GM21576 (cell line): ENCODE data around the gene AKR1B15.
"Not testable (repeated sequence)": the region's sequence is repeated elsewhere in the genome, so short reads cannot be mapped to it uniquely, and the experiment has no call there.

Experiments used
- ATAC-seq: cut with Tn5 transposase; IDR thresholded peaks from one replicate; pipeline ENCODE4 v1.9.1; 2021; ENCODE audit warnings: mild to moderate bottlenecking, moderate library complexity; ENCODE audit not compliant: unreplicated experiment

AKR1B15 gene

GRCh38 chr7:134558370-134558769 is 9.5 kb downstream of the AKR1B15 start:
- no peak for ATAC-seq

DNA sequence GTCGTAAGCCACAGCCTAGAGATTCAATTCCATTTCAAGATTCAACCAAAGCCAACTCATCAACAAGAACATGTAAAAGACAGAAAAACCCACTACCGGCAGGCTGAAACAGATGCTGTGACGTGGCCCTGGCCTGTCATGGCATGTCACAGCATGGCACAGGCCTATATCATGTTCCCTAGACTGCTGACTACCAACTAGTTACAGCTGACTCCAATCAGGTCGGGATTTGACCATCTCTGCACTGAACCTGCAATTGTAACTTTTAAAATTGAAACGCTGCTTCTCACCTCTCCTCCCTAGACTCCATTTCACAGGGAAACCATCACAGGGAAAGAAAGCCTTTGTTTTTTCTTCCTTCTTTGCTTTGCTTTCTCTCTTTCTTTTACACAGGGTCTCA is 12.7 kb downstream of the AKR1B15 start:
- not testable (repeated sequence) for ATAC-seq

DNA sequence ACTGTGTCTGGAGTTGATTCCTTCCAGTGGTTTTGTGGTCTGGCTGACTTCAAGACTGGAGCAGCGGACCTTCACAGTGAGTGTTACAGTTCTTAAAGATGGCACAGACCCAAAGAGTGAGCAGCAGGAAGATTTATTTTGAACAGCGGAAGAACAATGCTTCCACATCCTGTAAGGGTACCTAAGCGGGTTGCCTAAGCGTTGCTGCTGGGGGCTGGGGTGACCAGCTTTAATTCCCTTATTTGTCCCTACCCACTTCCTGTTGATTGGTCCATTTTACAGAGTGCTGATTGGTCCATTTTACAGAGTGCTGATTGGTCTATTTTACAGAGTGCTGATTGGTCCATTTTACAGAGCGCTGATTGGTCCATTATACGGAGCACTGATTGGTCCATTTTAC is 13.2 kb downstream of the AKR1B15 start:
- ATAC-seq: no peak

DNA sequence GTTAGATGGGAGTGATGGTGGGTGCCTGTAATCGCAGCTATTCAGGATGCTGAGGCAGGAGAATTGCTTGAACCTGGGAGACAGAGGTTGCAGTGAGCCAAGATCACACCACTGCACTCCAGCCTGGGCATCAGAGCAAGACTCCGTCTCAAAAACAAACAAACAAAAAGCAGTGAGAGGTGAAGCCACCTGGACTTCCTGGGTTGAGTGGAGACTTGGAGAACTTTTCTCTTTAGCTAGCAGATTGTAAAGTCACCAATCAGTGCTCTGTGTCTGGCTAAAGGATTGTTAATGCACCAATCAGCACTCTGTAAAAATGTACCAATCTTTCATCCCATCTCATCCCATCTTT is 14.5 kb downstream of the AKR1B15 start:
- not testable (repeated sequence) for ATAC-seq

- ATAC-seq: no peak
Observed at GRCh38 chr7:134565643-134566136, 16.8 kb downstream of the AKR1B15 start.

DNA sequence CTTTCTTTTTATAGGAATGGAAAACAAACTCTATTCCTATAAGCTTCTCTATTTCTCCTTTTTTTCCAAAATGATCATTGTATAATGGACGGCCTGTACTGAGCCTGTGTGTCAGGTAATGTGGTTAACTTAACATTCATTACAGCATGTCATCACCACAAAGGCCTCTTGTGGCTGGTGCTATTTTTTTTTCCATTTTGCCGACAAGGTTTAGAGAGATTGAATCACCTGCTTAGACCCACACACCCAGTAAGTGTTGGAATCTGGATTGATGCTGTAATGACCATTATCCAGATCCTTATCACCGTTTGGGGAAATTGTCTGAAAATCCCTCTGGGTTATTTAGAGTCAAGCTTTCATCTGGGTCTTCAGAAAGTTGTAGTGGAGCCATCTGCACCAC is 18.5 kb downstream of the AKR1B15 start:
- no peak for ATAC-seq

DNA sequence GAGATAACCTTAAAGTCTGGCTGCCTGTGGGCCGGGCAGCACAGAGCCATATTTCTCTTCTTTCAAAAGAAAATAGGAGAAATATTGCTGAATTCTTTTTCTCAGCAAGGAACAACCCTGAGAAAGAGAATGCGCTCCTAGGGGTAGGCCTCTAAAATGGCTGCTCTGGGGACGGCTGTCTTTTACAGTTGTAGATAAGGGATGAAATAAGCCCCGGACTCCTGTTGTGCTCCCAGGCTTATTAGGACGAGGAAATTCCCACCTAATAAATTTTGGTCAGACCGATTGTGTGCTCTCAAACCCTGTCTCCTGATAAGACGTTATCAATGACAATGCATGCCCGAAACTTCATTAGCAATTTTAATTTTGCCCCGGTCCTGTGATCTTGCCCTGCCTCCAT is 21.1 kb downstream of the AKR1B15 start:
- ATAC-seq: not testable (repeated sequence)

- no peak for ATAC-seq
Observed at GRCh38 chr7:134571101-134571500, 22.2 kb downstream of the AKR1B15 start.

DNA sequence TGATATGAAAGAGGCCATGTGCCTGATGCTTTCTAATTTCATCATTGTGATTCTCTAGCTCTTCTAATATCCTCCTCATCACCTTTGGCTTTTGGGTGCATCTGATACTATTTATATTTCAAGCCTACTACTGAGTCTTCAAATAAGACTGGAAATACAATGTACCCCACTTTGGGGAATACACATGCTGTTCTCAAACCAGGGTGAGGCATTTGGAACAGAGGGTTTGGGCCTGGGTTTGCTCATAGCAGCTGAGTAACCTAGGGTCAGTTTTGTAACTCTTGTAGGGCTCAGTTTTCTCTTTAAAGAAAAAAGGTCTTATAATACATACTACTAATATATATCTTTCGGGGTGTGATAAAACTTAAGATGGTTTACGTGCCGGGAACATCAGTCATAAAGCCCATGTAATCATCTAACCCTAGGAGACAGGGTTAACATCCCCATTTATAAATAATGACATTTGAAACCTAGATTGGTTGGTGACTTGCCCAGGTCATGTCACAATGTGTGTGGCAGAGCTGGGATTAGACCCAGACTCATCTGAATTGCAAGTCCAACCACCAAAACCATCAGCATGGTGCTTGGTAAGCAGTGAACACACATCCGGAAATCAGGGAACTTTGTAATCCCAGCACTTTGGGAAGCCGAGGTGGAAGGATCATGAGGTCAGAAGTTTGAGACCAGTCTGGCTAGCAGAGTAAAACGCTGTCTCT is 23.0 kb downstream of the AKR1B15 start:
- ATAC-seq: no peak

- no peak for ATAC-seq
Observed at GRCh38 chr7:134574322-134574721, 25.4 kb downstream of the AKR1B15 start.

GRCh38 chr7:134584290-134584689 is 35.4 kb downstream of the AKR1B15 start:
- ATAC-seq: no peak

DNA sequence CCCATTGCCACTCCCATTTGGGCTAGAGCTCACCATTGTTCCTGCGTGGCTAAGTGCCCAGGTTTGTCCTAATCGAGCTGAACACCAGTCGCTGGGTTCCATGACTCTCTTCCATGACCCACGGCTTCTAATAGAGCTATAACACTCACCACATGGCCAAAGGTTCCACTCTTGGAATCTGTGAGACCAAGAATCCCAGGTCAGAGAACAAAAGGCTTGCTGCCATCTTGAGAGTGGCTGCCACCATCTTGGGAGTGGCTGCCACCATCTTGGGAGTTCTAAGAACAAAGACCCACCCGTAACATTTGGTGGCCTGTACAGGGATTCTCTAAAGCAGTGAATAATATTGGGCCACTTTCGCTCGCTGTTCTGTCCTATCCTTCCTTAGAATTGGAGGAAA is 37.0 kb downstream of the AKR1B15 start:
- ATAC-seq: no peak

- ATAC-seq: no peak
Observed at GRCh38 chr7:134587750-134588149, 38.8 kb downstream of the AKR1B15 start.

- no peak for ATAC-seq
Observed at GRCh38 chr7:134589491-134589941, 40.6 kb downstream of the AKR1B15 start.

DNA sequence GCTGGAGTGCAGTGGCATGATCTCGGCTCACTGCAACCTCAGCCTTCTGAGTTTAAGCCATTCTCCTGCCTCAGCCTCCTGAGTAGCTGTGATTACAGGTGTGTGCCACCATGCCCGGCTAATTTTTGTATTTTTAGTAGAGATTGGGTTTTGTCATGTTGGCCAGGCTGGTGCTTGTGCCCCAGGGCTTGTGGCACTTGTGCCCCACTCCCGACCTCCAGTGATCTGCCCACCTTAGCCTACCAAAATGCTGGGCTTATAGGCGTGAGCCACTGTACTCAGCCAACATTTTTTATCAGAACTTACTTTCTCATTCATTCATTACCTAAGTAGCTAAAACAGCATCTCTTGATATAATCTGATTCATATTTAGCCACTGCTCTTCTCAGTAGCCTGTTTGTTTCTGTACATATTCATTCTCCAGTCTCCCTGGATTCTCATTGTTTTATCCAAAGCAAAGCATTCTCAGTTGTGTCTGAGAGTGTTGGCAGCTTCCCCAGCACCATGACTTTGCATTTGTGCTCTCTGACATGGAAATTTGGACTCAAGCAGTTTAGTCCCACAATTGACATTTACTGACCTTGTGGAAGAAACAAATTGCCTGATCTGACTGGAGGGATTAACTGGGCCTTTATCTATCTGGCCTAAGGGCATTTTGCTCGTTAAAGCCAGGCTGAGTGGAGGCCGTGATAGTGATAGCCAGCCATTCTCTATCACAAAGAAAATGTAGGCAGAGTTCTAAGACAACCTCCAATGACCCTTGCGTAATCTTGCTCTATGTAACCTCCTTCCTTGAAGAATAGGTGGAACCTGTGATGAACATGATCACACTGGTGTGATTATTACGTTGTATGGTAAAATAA is 44.9 kb downstream of the AKR1B15 start:
- no peak for ATAC-seq

DNA sequence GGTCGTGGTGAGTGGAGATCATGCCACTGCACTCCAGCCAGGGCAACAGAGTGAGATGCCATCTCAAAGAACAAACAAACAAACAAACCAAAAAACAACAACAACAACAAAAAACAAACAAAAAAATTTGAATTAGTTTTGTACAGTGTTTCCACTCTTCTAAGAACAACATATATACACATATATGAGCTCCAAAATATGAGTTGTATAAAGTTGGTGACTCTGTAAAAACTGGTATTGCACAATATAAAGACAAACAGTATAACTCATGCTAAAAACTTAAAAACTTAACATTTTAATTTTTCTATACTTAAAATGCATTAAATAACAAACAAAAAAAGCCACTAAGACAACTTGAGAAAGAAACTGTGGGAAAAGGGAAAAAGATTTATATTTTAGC is 46.0 kb downstream of the AKR1B15 start:
- ATAC-seq: no peak

GRCh38 chr7:134599371-134599770 is 50.5 kb downstream of the AKR1B15 start:
- ATAC-seq: no peak

GRCh38 chr7:134601459-134601858 is 52.5 kb downstream of the AKR1B15 start:
- no peak for ATAC-seq

GRCh38 chr7:134602881-134603451 is 54.1 kb downstream of the AKR1B15 start:
- no peak for ATAC-seq

GRCh38 chr7:134605978-134606923 is 57.3 kb downstream of the AKR1B15 start:
- ATAC-seq: peak; percentile 87
